ENCODE data around the gene TOX3. TPM values are rescaled to one million over a fixed set of nuclear protein-coding genes. Genes with fewer than 3 reads are reported as not detected.

Gene TOX3
- total and polyA plus RNA-seq, 2 donors (not counting 1 experiment from before 2014, with no cell fraction given): not detected

DNA sequence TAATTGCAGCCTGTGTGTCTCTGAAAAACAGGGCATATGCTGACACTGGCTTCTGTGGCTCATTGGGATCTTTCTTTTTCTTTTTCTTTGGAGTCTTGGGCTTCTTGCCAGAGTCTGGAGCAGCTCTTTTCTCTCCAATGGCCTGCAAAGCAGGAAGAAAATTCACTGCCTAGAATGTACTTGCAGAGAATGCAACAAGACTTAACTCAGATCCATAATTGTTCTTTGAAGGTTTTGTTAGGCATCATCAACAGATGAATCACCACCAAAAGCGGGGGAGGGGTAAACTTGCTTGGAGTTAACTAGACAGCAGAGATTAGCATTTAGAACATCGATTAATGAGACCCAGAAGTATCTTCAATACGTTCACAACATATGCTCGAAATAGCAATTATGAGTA is 100.9 kb downstream of the TOX3 start:
- H3K36me3 ChIP-seq (replicated peaks in 1 of 2; ENCODE audit: control extremely low read depth in 1 of 2, control insufficient read depth in 1 of 2, extremely low read depth in 1 of 2, insufficient read depth in 2 of 2, low read length in 1 of 2): no peaks in the 10 kb centered on the region
- H3K27me3 Mint-ChIP-seq: no peaks in the 10 kb centered on the region
- H3K4me3 Mint-ChIP-seq: no peak overlapping the region
- DNase-seq (no peak), ATAC-seq (ENCODE audit: low read depth) (no peak)
- H3K9me3 ChIP-seq (ENCODE audit: control extremely low read depth in 1 of 3, control insufficient read depth in 2 of 3, insufficient read depth in 1 of 3, low read length in 2 of 3): no peaks in the 10 kb centered on the region
- no peak overlapping the region for H3K27ac ChIP-seq (ENCODE audit: low read length in 2 of 2)
- no CpG with 5 or more reads among the region's 4 CpGs for WGBS (ENCODE audit: insufficient coverage)
- H3K27me3 ChIP-seq (replicated peaks in 1 of 4; ENCODE audit: control extremely low read depth in 1 of 4, control insufficient read depth in 3 of 4, insufficient read depth in 4 of 4, low read length in 3 of 4): no peaks in the 10 kb centered on the region
- TF ChIP-seq, protein P1, sequence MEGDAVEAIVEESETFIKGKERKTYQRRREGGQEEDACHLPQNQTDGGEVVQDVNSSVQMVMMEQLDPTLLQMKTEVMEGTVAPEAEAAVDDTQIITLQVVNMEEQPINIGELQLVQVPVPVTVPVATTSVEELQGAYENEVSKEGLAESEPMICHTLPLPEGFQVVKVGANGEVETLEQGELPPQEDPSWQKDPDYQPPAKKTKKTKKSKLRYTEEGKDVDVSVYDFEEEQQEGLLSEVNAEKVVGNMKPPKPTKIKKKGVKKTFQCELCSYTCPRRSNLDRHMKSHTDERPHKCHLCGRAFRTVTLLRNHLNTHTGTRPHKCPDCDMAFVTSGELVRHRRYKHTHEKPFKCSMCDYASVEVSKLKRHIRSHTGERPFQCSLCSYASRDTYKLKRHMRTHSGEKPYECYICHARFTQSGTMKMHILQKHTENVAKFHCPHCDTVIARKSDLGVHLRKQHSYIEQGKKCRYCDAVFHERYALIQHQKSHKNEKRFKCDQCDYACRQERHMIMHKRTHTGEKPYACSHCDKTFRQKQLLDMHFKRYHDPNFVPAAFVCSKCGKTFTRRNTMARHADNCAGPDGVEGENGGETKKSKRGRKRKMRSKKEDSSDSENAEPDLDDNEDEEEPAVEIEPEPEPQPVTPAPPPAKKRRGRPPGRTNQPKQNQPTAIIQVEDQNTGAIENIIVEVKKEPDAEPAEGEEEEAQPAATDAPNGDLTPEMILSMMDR (IDR thresholded peaks at IDR 0.05): no peak
- TF ChIP-seq EZH2 (IDR thresholded peaks at IDR 0.05; ENCODE audit: borderline replicate concordance, insufficient read depth, low read depth, low read length, poor library complexity, severe bottlenecking): no peak
- H4K20me1 ChIP-seq (ENCODE audit: control insufficient read depth, insufficient read depth, low read length, poor library complexity, severe bottlenecking): no peaks in the 10 kb centered on the region
- intact Hi-C loops (cut with micrococcal nuclease): no loop called here
- H3K79me2 ChIP-seq (ENCODE audit: control insufficient read depth, insufficient read depth, low read length): no peaks in the 10 kb centered on the region
- no peak overlapping the region for H3K4me3 ChIP-seq (ENCODE audit: control extremely low read depth in 1 of 5, extremely low read depth in 1 of 5, insufficient read depth in 1 of 5, low read depth in 2 of 5, low read length in 4 of 5)
- H3K9me3 Mint-ChIP-seq (ENCODE audit: insufficient read depth): no peaks in the 10 kb centered on the region
- no peak overlapping the region for H2AFZ ChIP-seq (ENCODE audit: insufficient read depth, low read depth, low read length, poor library complexity, severe bottlenecking)
- ChIA-PET POLR2A (no interaction called here), CTCF (no interaction called here)
- no peak overlapping the region for H3K4me2 ChIP-seq (replicated peaks; ENCODE audit: low read depth, low read length, poor library complexity, severe bottlenecking)
- no peaks in the 10 kb centered on the region for H3K4me1 Mint-ChIP-seq
- H3K4me1 ChIP-seq (ENCODE audit: control insufficient read depth in 2 of 2, insufficient read depth in 2 of 2, low read length in 2 of 2): no peaks in the 10 kb centered on the region
- H3K9ac ChIP-seq (ENCODE audit: low read length): no peak overlapping the region
- no peak overlapping the region for H3K27ac Mint-ChIP-seq

DNA sequence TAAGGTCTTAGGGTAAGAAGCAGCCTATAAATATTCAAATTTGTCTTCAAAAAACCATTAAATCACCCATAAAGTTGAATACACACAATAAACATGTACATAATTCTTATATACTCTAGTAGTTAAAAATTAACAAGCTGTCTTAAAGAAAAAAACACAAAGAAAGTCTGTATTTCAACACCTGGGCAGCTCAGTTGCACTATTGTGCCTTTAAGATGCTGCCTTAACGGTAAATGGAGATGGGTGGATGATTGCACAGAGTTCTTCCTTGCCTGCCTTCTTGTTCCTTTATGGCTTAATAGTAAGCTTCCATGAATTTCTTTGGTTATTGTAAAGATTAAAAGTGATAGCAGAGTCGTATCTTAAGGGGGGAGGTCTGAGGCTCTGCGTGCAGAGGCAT is 105.1 kb downstream of the TOX3 start:
- Histone ChIP-seq H3K27ac (ENCODE audit: low read length in 2 of 2) (no peak overlapping the region), H3K9me3 (ENCODE audit: control extremely low read depth in 1 of 3, control insufficient read depth in 2 of 3, insufficient read depth in 1 of 3, low read length in 2 of 3) (peaks cover 0 to 7% (median 0%) of the 10 kb centered on the region in 3 donors), H2AFZ (ENCODE audit: insufficient read depth, low read depth, low read length, poor library complexity, severe bottlenecking) (no peak overlapping the region), H4K20me1 (ENCODE audit: control insufficient read depth, insufficient read depth, low read length, poor library complexity, severe bottlenecking) (no peaks in the 10 kb centered on the region), H3K79me2 (ENCODE audit: control insufficient read depth, insufficient read depth, low read length) (no peaks in the 10 kb centered on the region), H3K4me3 (ENCODE audit: control extremely low read depth in 1 of 5, extremely low read depth in 1 of 5, insufficient read depth in 1 of 5, low read depth in 2 of 5, low read length in 4 of 5) (no peak overlapping the region), H3K4me2 (replicated peaks; ENCODE audit: low read depth, low read length, poor library complexity, severe bottlenecking) (no peak overlapping the region), H3K4me1 (ENCODE audit: control insufficient read depth in 2 of 2, insufficient read depth in 2 of 2, low read length in 2 of 2) (no peaks in the 10 kb centered on the region), H3K9ac (ENCODE audit: low read length) (no peak overlapping the region), H3K27me3 (replicated peaks in 1 of 4; ENCODE audit: control extremely low read depth in 1 of 4, control insufficient read depth in 3 of 4, insufficient read depth in 4 of 4, low read length in 3 of 4) (no peaks in the 10 kb centered on the region), H3K36me3 (replicated peaks in 1 of 2; ENCODE audit: control extremely low read depth in 1 of 2, control insufficient read depth in 1 of 2, extremely low read depth in 1 of 2, insufficient read depth in 2 of 2, low read length in 1 of 2) (no peaks in the 10 kb centered on the region)
- peaks cover 5% of the 10 kb centered on the region for H3K9me3 Mint-ChIP-seq (ENCODE audit: insufficient read depth)
- intact Hi-C loops (cut with micrococcal nuclease): no loop called here
- ChIA-PET CTCF (no interaction called here), POLR2A (no interaction called here)
- no peak overlapping the region for H3K4me3 Mint-ChIP-seq
- H3K27me3 Mint-ChIP-seq: no peaks in the 10 kb centered on the region
- H3K27ac Mint-ChIP-seq: no peak overlapping the region
- no CpG with 5 or more reads among the region's 3 CpGs for WGBS (ENCODE audit: insufficient coverage)
- no peaks in the 10 kb centered on the region for H3K4me1 Mint-ChIP-seq
- TF ChIP-seq, protein P1 (IDR thresholded peaks at IDR 0.05): no peak
- TF ChIP-seq EZH2 (IDR thresholded peaks at IDR 0.05; ENCODE audit: borderline replicate concordance, insufficient read depth, low read depth, low read length, poor library complexity, severe bottlenecking): no peak
- no peak for DNase-seq
- no peak for ATAC-seq (ENCODE audit: low read depth)
